Mesenchymal stem cell (in vitro differentiated cells and primary cell): Measurements from ENCODE around the gene GPC1.

Experiments used
- DNase-seq: peaks from one replicate; pipeline ENCODE4 v3.0.0-alpha.2; 2013
- H2AFZ ChIP-seq: one replicate; pipeline ENCODE4 v1.6.1; 2013; ENCODE audit warnings: low read depth, mild to moderate bottlenecking, control low read depth, inconsistent platforms, low read length, moderate library complexity
- H2AK5ac ChIP-seq: 2 replicates; pipeline ENCODE4 v1.6.1; 2013; ENCODE audit warnings: low read length, moderate library complexity, mild to moderate bottlenecking, inconsistent platforms; ENCODE audit not compliant: severe bottlenecking
- H2BK120ac ChIP-seq: one replicate; pipeline ENCODE4 v1.6.1; 2013; ENCODE audit warnings: low read depth, mild to moderate bottlenecking, inconsistent platforms, low read length, moderate library complexity
- H2BK12ac ChIP-seq, 2 experiments: one replicate each; pipeline ENCODE4 v1.6.1; 2013; ENCODE audit warnings: inconsistent platforms in 2 of 2, low read length in 2 of 2, mild to moderate bottlenecking in 2 of 2, moderate library complexity in 2 of 2, control low read depth in 1 of 2
- H2BK15ac ChIP-seq: one replicate; pipeline ENCODE4 v1.6.1; 2013; ENCODE audit warnings: mild to moderate bottlenecking, low read depth, inconsistent platforms; ENCODE audit not compliant: poor library complexity, severe bottlenecking
- H2BK5ac ChIP-seq: 2 replicates; pipeline ENCODE4 v1.6.1; 2013; ENCODE audit warnings: low read depth, mild to moderate bottlenecking, low read length, control low read depth, inconsistent platforms; ENCODE audit not compliant: poor library complexity, severe bottlenecking
- H3K14ac ChIP-seq, 2 experiments: one replicate each; pipeline ENCODE4 v1.6.1; 2013; ENCODE audit warnings: inconsistent platforms in 2 of 2, low read length in 2 of 2, control low read depth in 1 of 2, mild to moderate bottlenecking in 1 of 2, moderate library complexity in 1 of 2
- H3K18ac ChIP-seq, 2 experiments: one replicate each; pipeline ENCODE4 v1.6.1; 2013; ENCODE audit warnings: inconsistent platforms in 2 of 2, low read length in 2 of 2, control low read depth in 1 of 2, low read depth in 1 of 2, mild to moderate bottlenecking in 1 of 2
- H3K23ac ChIP-seq, 2 experiments: one replicate each; pipeline ENCODE4 v1.6.1; 2013; ENCODE audit warnings: inconsistent platforms in 2 of 2, low read length in 2 of 2, mild to moderate bottlenecking in 2 of 2, moderate library complexity in 2 of 2, control low read depth in 1 of 2
- H3K27ac ChIP-seq: 2 replicates; pipeline ENCODE4 v1.5.1; 2013; ENCODE audit warnings: mild to moderate bottlenecking, moderate library complexity, low read length, control low read depth, inconsistent platforms; ENCODE audit not compliant: poor library complexity, severe bottlenecking
- H3K27me3 ChIP-seq, 2 experiments: 2 replicates each; pipeline versions ENCODE4 v1.6.1 to v1.7.0; 2013; ENCODE audit warnings: low read length in 2 of 2, mild to moderate bottlenecking in 2 of 2, moderate library complexity in 2 of 2, control low read depth in 1 of 2, inconsistent platforms in 1 of 2; ENCODE audit not compliant: control insufficient read depth in 1 of 2, insufficient read depth in 1 of 2
- H3K36me3 ChIP-seq, 2 experiments: 2 replicates each; pipeline versions ENCODE4 v1.6.1 to v1.7.0; 2013; ENCODE audit warnings: low read length in 2 of 2, control low read depth in 1 of 2, inconsistent platforms in 1 of 2, low read depth in 1 of 2, mild to moderate bottlenecking in 1 of 2; ENCODE audit not compliant: insufficient read depth in 2 of 2, control insufficient read depth in 1 of 2
- H3K4ac ChIP-seq, 2 experiments: one replicate each; pipeline ENCODE4 v1.6.1; 2013; ENCODE audit warnings: inconsistent platforms in 2 of 2, low read length in 2 of 2, mild to moderate bottlenecking in 2 of 2, moderate library complexity in 2 of 2, control low read depth in 1 of 2, low read depth in 1 of 2
- H3K4me1 ChIP-seq: 2 replicates; pipeline ENCODE4 v1.6.1; 2013; ENCODE audit warnings: low read depth, low read length, control low read depth; ENCODE audit not compliant: control insufficient read depth, insufficient read depth
- H3K4me2 ChIP-seq: 2 replicates; pipeline ENCODE4 v1.6.1; 2013; ENCODE audit warnings: low read length, mild to moderate bottlenecking, inconsistent platforms; ENCODE audit not compliant: poor library complexity, severe bottlenecking
- H3K4me3 ChIP-seq, 2 experiments: 2 replicates each; pipeline versions ENCODE4 v1.5.1 to v1.7.0; 2013; ENCODE audit warnings: low read length in 2 of 2, mild to moderate bottlenecking in 2 of 2, control low read depth in 1 of 2, low read depth in 1 of 2; ENCODE audit not compliant: insufficient read depth in 1 of 2
- H3K79me1 ChIP-seq: replicated peaks from 2 replicates; pipeline ENCODE4 v1.6.1; 2013; ENCODE audit warnings: mild to moderate bottlenecking, control low read depth, low read length, inconsistent platforms; ENCODE audit not compliant: poor library complexity, severe bottlenecking
- H3K9ac ChIP-seq: 2 replicates; pipeline ENCODE4 v1.7.0; 2013; ENCODE audit warnings: mild to moderate bottlenecking, low read length, moderate library complexity
- H3K9me3 ChIP-seq: 2 replicates; pipeline ENCODE4 v1.7.0; 2013; ENCODE audit warnings: mild to moderate bottlenecking, low read length; ENCODE audit not compliant: control insufficient read depth
- H4K8ac ChIP-seq: one replicate; pipeline ENCODE4 v1.6.1; 2013; ENCODE audit warnings: inconsistent platforms, mild to moderate bottlenecking, low read length, moderate library complexity
- H4K91ac ChIP-seq: one replicate; pipeline ENCODE4 v1.6.1; 2013; ENCODE audit warnings: mild to moderate bottlenecking, low read length, inconsistent platforms
- WGBS: methylation state at CpG from one replicate; pipeline ENCODE4 v1.1.7; 2013; ENCODE audit warnings: mixed read lengths; 5-methylcytosine and 5-hydroxymethylcytosine counted together

GPC1 gene

GRCh38 chr2:240387669-240388358, 47.6 kb upstream of the GPC1 start:
- Histone ChIP-seq H4K8ac (peak overlapping the region; percentile 70), H3K27me3 (peaks cover 0 to 12% of the 10 kb centered on the region in 2 experiments), H2BK12ac (peak overlapping the region; percentile 37 to 87), H3K18ac (peak overlapping the region; percentile 74 to 84), H2BK120ac (peak overlapping the region; percentile 90), H3K36me3 (no peaks in the 10 kb centered on the region), H3K23ac (no peak overlapping the region), H2BK15ac (peak overlapping the region; percentile 97), H2AFZ (no peak overlapping the region), H3K9me3 (no peaks in the 10 kb centered on the region), H3K14ac (no peak overlapping the region), H3K4me1 (peaks cover 14% of the 10 kb centered on the region), H3K79me1 (no peaks in the 10 kb centered on the region), H3K4me3 (peak overlapping the region in 1 of 2 experiments; percentile 20), H3K27ac (no peak overlapping the region), H3K4ac (peak overlapping the region; percentile 83 to 96), H3K4me2 (no peak overlapping the region), H2BK5ac (no peak overlapping the region), H2AK5ac (no peak overlapping the region), H4K91ac (peak overlapping the region; percentile 87), H3K9ac (peak overlapping the region; percentile 58)
- peak; percentile 90 for DNase-seq
- WGBS = 55% methylated on average over 16 of the region's 16 CpGs

- Histone ChIP-seq H3K18ac (peak overlapping the region in 1 of 2 experiments; percentile 3), H3K9me3 (no peaks in the 10 kb centered on the region), H2BK15ac (peak overlapping the region; percentile 63), H3K4me2 (no peak overlapping the region), H3K27ac (no peak overlapping the region), H3K4ac (peak overlapping the region in 1 of 2 experiments; percentile 24), H3K14ac (no peak overlapping the region), H3K27me3 (peaks cover 0 to 14% of the 10 kb centered on the region in 2 experiments), H2AFZ (no peak overlapping the region), H3K4me3 (no peak overlapping the region), H2BK12ac (peak overlapping the region in 1 of 2 experiments; percentile 1), H3K4me1 (peaks cover 14% of the 10 kb centered on the region), H2AK5ac (no peak overlapping the region), H3K79me1 (no peaks in the 10 kb centered on the region), H4K8ac (no peak overlapping the region), H2BK5ac (no peak overlapping the region), H2BK120ac (peak overlapping the region; percentile 19), H4K91ac (no peak overlapping the region), H3K9ac (no peak overlapping the region), H3K36me3 (no peaks in the 10 kb centered on the region), H3K23ac (no peak overlapping the region)
- 85% methylated on average over 21 of the region's 21 CpGs for WGBS
- no peak for DNase-seq
Observed at GRCh38 chr2:240388471-240389301, 46.8 kb upstream of the GPC1 start.

- Histone ChIP-seq H3K27ac (no peak overlapping the region), H2BK15ac (peak overlapping the region; percentile 63), H3K14ac (no peak overlapping the region), H4K91ac (no peak overlapping the region), H3K79me1 (no peaks in the 10 kb centered on the region), H2BK12ac (peak overlapping the region in 1 of 2 experiments; percentile 43), H3K9me3 (no peaks in the 10 kb centered on the region), H3K9ac (no peak overlapping the region), H2BK120ac (no peak overlapping the region), H2BK5ac (no peak overlapping the region), H3K4me3 (no peak overlapping the region), H3K4me1 (peaks cover 16% of the 10 kb centered on the region), H2AK5ac (no peak overlapping the region), H3K4me2 (no peak overlapping the region), H2AFZ (no peak overlapping the region), H3K27me3 (peaks cover 0 to 14% of the 10 kb centered on the region in 2 experiments), H4K8ac (no peak overlapping the region), H3K4ac (no peak overlapping the region), H3K23ac (no peak overlapping the region), H3K36me3 (no peaks in the 10 kb centered on the region), H3K18ac (no peak overlapping the region)
- WGBS = 88% methylated on average over 6 of the region's 6 CpGs
- no peak for DNase-seq
Observed at GRCh38 chr2:240389302-240389805, 46.1 kb upstream of the GPC1 start.
